Measurements from ENCODE around the gene ASB9. TPM values are rescaled to one million over a fixed set of nuclear protein-coding genes. Genes with fewer than 3 reads are reported as not detected.

The ASB9 gene
- total RNA-seq, 1 experiment from 2014 or later: 5.7 TPM

GRCh38 chrX:15207384-15207783 is 62.5 kb downstream of the ASB9 start:
- Histone ChIP-seq H3K27me3 (ENCODE audit: insufficient read depth, low read depth) (no peaks in the 10 kb centered on the region), H3K4me1 (replicated peaks; ENCODE audit: insufficient read depth) (no peaks in the 10 kb centered on the region), H3K4me2 (no peak overlapping the region), H3K27ac (no peak overlapping the region), H3F3A (ENCODE audit: insufficient read depth, low read depth) (no peaks in the 10 kb centered on the region), H3K36me3 (ENCODE audit: low read depth) (no peaks in the 10 kb centered on the region), H3K9me2 (ENCODE audit: insufficient read depth) (no peaks in the 10 kb centered on the region), H3K4me3 (no peak overlapping the region), H2AFZ (no peak overlapping the region), H3K9me3 (ENCODE audit: insufficient read depth, low read depth) (no peaks in the 10 kb centered on the region), H4K20me1 (ENCODE audit: insufficient read depth) (no peaks in the 10 kb centered on the region), H3K79me2 (ENCODE audit: low read depth) (no peaks in the 10 kb centered on the region)
- BruUV-seq (replicated peaks): no TSS peak
- no peak for TF ChIP-seq EZH2 (IDR thresholded peaks at IDR 0.05; ENCODE audit: low read depth)
- TF ChIP-seq, protein P1, sequence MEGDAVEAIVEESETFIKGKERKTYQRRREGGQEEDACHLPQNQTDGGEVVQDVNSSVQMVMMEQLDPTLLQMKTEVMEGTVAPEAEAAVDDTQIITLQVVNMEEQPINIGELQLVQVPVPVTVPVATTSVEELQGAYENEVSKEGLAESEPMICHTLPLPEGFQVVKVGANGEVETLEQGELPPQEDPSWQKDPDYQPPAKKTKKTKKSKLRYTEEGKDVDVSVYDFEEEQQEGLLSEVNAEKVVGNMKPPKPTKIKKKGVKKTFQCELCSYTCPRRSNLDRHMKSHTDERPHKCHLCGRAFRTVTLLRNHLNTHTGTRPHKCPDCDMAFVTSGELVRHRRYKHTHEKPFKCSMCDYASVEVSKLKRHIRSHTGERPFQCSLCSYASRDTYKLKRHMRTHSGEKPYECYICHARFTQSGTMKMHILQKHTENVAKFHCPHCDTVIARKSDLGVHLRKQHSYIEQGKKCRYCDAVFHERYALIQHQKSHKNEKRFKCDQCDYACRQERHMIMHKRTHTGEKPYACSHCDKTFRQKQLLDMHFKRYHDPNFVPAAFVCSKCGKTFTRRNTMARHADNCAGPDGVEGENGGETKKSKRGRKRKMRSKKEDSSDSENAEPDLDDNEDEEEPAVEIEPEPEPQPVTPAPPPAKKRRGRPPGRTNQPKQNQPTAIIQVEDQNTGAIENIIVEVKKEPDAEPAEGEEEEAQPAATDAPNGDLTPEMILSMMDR (conservative IDR thresholded peaks at IDR 0.05): no peak
- intact Hi-C loops (cut with micrococcal nuclease; ENCODE audit: unreplicated experiment): no loop called here
- no peak for DNase-seq
- CTCF ChIA-PET: no interaction called here
- POLR2A ChIA-PET (ENCODE audit: unreplicated experiment): no interaction called here

GRCh38 chrX:15206306-15206705 is 63.6 kb downstream of the ASB9 start:
- Histone ChIP-seq H3K79me2 (ENCODE audit: low read depth) (no peaks in the 10 kb centered on the region), H3K36me3 (ENCODE audit: low read depth) (no peaks in the 10 kb centered on the region), H3K9me3 (ENCODE audit: insufficient read depth, low read depth) (no peaks in the 10 kb centered on the region), H3K4me1 (replicated peaks; ENCODE audit: insufficient read depth) (no peaks in the 10 kb centered on the region), H3K4me2 (no peak overlapping the region), H4K20me1 (ENCODE audit: insufficient read depth) (no peaks in the 10 kb centered on the region), H3K9me2 (ENCODE audit: insufficient read depth) (no peaks in the 10 kb centered on the region), H2AFZ (no peak overlapping the region), H3K4me3 (no peak overlapping the region), H3K27me3 (ENCODE audit: insufficient read depth, low read depth) (no peaks in the 10 kb centered on the region), H3F3A (ENCODE audit: insufficient read depth, low read depth) (no peaks in the 10 kb centered on the region), H3K27ac (no peak overlapping the region)
- ChIA-PET POLR2A (ENCODE audit: unreplicated experiment) (interaction anchor here (0.5 kb wide), 1 partner anchor 362 kb away, joined by 3 read pairs; no protein-coding TSS in a partner anchor), CTCF (no interaction called here)
- intact Hi-C loops (cut with micrococcal nuclease; ENCODE audit: unreplicated experiment): no loop called here
- no peak for TF ChIP-seq EZH2 (IDR thresholded peaks at IDR 0.05; ENCODE audit: low read depth)
- TF ChIP-seq, protein P1 (conservative IDR thresholded peaks at IDR 0.05): no peak
- no TSS peak for BruUV-seq (replicated peaks)
- no peak for DNase-seq

DNA sequence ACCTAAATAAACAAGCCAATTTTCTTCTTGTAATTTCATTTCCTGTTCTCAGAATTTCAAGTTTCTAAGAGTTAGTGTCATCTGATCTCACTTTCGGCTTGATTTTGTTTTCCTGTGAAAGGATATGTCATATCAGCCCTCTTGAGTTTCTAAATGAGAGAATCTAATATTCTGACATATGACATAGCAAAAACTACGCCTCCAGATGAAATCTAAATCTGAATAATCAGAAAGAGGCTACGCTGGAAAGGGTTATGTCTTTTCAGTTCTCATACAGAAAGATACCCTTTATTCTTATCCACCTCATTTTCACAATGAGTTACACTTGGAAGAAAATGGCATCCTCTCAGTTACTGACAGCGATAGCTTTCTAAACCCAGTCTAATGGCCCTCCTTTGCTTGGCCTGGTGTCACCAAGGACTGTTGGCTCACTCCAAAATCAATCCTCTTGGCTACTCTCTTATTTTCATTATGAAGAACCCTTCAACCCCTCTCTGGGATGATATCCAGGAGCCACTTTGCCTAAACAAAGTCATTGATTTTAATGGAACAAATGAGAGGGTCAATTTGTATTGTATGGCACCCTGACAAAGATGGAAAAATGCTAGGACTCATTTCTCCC is 65.6 kb downstream of the ASB9 start:
- no peak overlapping the region for H2AFZ ChIP-seq
- DNase-seq: no peak
- no peak for TF ChIP-seq EZH2 (IDR thresholded peaks at IDR 0.05; ENCODE audit: low read depth)
- TF ChIP-seq, protein P1 (conservative IDR thresholded peaks at IDR 0.05): no peak
- CTCF ChIA-PET: no interaction called here
- no peaks in the 10 kb centered on the region for H3K79me2 ChIP-seq (ENCODE audit: low read depth)
- H4K20me1 ChIP-seq (ENCODE audit: insufficient read depth): no peaks in the 10 kb centered on the region
- POLR2A ChIA-PET (ENCODE audit: unreplicated experiment): no interaction called here
- no peaks in the 10 kb centered on the region for H3F3A ChIP-seq (ENCODE audit: insufficient read depth, low read depth)
- H3K27me3 ChIP-seq (ENCODE audit: insufficient read depth, low read depth): no peaks in the 10 kb centered on the region
- no peaks in the 10 kb centered on the region for H3K9me3 ChIP-seq (ENCODE audit: insufficient read depth, low read depth)
- intact Hi-C loops (cut with micrococcal nuclease; ENCODE audit: unreplicated experiment): no loop called here
- no peaks in the 10 kb centered on the region for H3K4me1 ChIP-seq (replicated peaks; ENCODE audit: insufficient read depth)
- H3K4me2 ChIP-seq: no peak overlapping the region
- no peak overlapping the region for H3K27ac ChIP-seq
- H3K9me2 ChIP-seq (ENCODE audit: insufficient read depth): no peaks in the 10 kb centered on the region
- no peaks in the 10 kb centered on the region for H3K36me3 ChIP-seq (ENCODE audit: low read depth)
- H3K4me3 ChIP-seq: no peak overlapping the region
- BruUV-seq (replicated peaks): no TSS peak

Measured in PC-9 (cell line).